ENCODE data around the gene HNF1B.

The HNF1B gene

DNA sequence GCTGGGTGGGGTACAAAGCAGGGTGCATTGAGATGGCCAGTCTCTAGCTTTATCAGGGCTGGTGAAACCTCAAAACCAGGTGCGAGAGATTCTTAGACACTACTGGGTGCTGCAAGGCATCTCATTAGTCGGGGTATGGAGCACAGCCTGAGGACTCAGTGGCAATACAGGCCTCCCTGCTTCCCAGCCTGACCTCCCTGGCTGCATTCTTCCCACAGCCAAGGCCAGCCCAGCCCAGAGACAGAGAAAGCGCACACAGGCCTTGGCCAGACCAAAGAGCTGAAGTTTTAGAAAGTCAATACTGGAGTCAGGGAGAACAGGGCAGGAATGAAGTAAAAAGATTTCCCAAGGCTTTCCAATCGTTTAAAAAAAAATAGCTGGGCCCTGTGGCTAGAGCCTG, 12.5 kb downstream of the HNF1B start:
- no peak for ATAC-seq

DNA sequence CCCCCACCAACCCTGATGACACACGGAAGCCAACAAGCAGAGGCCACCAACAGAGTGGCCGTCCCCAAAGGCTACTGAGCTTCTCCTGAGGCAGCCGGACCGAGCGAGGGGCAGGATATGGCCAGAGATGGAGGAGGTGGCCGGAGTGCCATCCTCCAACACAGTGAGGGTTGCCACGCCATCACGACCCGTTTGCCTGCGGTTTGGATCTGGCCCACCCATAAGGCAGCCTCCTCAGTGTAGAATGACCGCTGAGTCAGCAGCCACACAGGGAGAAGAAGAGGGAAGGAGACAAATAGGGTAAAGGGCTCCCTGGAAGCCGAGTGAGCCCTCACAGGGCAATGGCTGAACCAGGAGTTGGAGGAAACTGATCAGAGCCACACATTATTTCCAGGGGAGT, 13.8 kb downstream of the HNF1B start:
- TF ChIP-seq ARNTL (CRISPR knock-in tag; IDR thresholded peaks at IDR 0.05; ENCODE audit: borderline replicate concordance, low read depth) (no peak), ZFP30 (CRISPR knock-in tag; IDR thresholded peaks at IDR 0.05) (no peak), ZNF8 (CRISPR knock-in tag; IDR thresholded peaks at IDR 0.05) (no peak), ZFP3 (CRISPR knock-in tag; IDR thresholded peaks at IDR 0.05) (no peak), ZC3H10 (CRISPR knock-in tag; IDR thresholded peaks at IDR 0.05) (no peak), BACH2 (CRISPR knock-in tag; IDR thresholded peaks at IDR 0.05; ENCODE audit: borderline replicate concordance) (no peak), ZNF70 (CRISPR knock-in tag; IDR thresholded peaks at IDR 0.05) (no peak), GLIS3 (CRISPR knock-in tag; IDR thresholded peaks at IDR 0.05) (no peak), ESRRG (CRISPR knock-in tag; IDR thresholded peaks at IDR 0.05) (no peak), CSDC2 (CRISPR knock-in tag; IDR thresholded peaks at IDR 0.05) (no peak), OSR1 (CRISPR knock-in tag; IDR thresholded peaks at IDR 0.05) (no peak), RARB (CRISPR knock-in tag; IDR thresholded peaks at IDR 0.05) (no peak), SNAI2 (CRISPR knock-in tag; IDR thresholded peaks at IDR 0.05) (no peak), TOX (CRISPR knock-in tag; IDR thresholded peaks at IDR 0.05; ENCODE audit: borderline replicate concordance) (no peak), ISL1 (CRISPR knock-in tag; IDR thresholded peaks at IDR 0.05) (no peak), PPARA (CRISPR knock-in tag; IDR thresholded peaks at IDR 0.05; ENCODE audit: borderline replicate concordance) (no peak)
- TF ChIP-seq, protein P1, sequence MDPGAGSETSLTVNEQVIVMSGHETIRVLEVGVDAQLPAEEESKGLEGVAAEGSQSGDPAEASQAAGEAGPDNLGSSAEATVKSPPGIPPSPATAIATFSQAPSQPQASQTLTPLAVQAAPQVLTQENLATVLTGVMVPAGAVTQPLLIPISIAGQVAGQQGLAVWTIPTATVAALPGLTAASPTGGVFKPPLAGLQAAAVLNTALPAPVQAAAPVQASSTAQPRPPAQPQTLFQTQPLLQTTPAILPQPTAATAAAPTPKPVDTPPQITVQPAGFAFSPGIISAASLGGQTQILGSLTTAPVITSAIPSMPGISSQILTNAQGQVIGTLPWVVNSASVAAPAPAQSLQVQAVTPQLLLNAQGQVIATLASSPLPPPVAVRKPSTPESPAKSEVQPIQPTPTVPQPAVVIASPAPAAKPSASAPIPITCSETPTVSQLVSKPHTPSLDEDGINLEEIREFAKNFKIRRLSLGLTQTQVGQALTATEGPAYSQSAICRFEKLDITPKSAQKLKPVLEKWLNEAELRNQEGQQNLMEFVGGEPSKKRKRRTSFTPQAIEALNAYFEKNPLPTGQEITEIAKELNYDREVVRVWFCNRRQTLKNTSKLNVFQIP (CRISPR knock-in tag; IDR thresholded peaks at IDR 0.05; ENCODE audit: borderline replicate concordance, low read depth), result no peak
- TF ChIP-seq, protein P2, sequence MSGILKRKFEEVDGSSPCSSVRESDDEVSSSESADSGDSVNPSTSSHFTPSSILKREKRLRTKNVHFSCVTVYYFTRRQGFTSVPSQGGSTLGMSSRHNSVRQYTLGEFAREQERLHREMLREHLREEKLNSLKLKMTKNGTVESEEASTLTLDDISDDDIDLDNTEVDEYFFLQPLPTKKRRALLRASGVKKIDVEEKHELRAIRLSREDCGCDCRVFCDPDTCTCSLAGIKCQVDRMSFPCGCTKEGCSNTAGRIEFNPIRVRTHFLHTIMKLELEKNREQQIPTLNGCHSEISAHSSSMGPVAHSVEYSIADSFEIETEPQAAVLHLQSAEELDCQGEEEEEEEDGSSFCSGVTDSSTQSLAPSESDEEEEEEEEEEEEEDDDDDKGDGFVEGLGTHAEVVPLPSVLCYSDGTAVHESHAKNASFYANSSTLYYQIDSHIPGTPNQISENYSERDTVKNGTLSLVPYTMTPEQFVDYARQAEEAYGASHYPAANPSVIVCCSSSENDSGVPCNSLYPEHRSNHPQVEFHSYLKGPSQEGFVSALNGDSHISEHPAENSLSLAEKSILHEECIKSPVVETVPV (CRISPR knock-in tag; IDR thresholded peaks at IDR 0.05), result no peak
- TF ChIP-seq, protein P3, sequence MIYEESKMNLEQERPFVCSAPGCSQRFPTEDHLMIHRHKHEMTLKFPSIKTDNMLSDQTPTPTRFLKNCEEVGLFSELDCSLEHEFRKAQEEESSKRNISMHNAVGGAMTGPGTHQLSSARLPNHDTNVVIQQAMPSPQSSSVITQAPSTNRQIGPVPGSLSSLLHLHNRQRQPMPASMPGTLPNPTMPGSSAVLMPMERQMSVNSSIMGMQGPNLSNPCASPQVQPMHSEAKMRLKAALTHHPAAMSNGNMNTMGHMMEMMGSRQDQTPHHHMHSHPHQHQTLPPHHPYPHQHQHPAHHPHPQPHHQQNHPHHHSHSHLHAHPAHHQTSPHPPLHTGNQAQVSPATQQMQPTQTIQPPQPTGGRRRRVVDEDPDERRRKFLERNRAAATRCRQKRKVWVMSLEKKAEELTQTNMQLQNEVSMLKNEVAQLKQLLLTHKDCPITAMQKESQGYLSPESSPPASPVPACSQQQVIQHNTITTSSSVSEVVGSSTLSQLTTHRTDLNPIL (CRISPR knock-in tag; IDR thresholded peaks at IDR 0.05; ENCODE audit: low read depth), result no peak
- no peak for ATAC-seq

More for the DNA sequence above, 12.5 kb downstream of the HNF1B start:
- TF ChIP-seq ZNF8 (CRISPR knock-in tag; IDR thresholded peaks at IDR 0.05) (no peak), PPARA (CRISPR knock-in tag; IDR thresholded peaks at IDR 0.05; ENCODE audit: borderline replicate concordance) (no peak), ZNF70 (CRISPR knock-in tag; IDR thresholded peaks at IDR 0.05) (no peak), ARNTL (CRISPR knock-in tag; IDR thresholded peaks at IDR 0.05; ENCODE audit: borderline replicate concordance, low read depth) (no peak), GLIS3 (CRISPR knock-in tag; IDR thresholded peaks at IDR 0.05) (no peak), ZFP3 (CRISPR knock-in tag; IDR thresholded peaks at IDR 0.05) (no peak), BACH2 (CRISPR knock-in tag; IDR thresholded peaks at IDR 0.05; ENCODE audit: borderline replicate concordance) (no peak)
- TF ChIP-seq, protein P4, sequence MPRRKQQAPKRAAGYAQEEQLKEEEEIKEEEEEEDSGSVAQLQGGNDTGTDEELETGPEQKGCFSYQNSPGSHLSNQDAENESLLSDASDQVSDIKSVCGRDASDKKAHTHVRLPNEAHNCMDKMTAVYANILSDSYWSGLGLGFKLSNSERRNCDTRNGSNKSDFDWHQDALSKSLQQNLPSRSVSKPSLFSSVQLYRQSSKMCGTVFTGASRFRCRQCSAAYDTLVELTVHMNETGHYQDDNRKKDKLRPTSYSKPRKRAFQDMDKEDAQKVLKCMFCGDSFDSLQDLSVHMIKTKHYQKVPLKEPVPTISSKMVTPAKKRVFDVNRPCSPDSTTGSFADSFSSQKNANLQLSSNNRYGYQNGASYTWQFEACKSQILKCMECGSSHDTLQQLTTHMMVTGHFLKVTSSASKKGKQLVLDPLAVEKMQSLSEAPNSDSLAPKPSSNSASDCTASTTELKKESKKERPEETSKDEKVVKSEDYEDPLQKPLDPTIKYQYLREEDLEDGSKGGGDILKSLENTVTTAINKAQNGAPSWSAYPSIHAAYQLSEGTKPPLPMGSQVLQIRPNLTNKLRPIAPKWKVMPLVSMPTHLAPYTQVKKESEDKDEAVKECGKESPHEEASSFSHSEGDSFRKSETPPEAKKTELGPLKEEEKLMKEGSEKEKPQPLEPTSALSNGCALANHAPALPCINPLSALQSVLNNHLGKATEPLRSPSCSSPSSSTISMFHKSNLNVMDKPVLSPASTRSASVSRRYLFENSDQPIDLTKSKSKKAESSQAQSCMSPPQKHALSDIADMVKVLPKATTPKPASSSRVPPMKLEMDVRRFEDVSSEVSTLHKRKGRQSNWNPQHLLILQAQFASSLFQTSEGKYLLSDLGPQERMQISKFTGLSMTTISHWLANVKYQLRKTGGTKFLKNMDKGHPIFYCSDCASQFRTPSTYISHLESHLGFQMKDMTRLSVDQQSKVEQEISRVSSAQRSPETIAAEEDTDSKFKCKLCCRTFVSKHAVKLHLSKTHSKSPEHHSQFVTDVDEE (CRISPR knock-in tag; IDR thresholded peaks at IDR 0.05), result no peak
- TF ChIP-seq, protein P1 (CRISPR knock-in tag; IDR thresholded peaks at IDR 0.05; ENCODE audit: borderline replicate concordance, low read depth), result no peak
- TF ChIP-seq, protein P5, sequence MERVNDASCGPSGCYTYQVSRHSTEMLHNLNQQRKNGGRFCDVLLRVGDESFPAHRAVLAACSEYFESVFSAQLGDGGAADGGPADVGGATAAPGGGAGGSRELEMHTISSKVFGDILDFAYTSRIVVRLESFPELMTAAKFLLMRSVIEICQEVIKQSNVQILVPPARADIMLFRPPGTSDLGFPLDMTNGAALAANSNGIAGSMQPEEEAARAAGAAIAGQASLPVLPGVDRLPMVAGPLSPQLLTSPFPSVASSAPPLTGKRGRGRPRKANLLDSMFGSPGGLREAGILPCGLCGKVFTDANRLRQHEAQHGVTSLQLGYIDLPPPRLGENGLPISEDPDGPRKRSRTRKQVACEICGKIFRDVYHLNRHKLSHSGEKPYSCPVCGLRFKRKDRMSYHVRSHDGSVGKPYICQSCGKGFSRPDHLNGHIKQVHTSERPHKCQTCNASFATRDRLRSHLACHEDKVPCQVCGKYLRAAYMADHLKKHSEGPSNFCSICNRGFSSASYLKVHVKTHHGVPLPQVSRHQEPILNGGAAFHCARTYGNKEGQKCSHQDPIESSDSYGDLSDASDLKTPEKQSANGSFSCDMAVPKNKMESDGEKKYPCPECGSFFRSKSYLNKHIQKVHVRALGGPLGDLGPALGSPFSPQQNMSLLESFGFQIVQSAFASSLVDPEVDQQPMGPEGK (CRISPR knock-in tag; IDR thresholded peaks at IDR 0.05; ENCODE audit: borderline replicate concordance), result no peak

Measured in SK-N-SH treated with all-trans-retinoic acid at 6 μM for 48 hours (cell line).